Activated B cell treated with CpG ODN at 0.5 μM for 24 hours (primary cell): ENCODE measurements around the gene PTPRC. TPM values are rescaled to one million over a fixed set of nuclear protein-coding genes. Genes with fewer than 3 reads are reported as not detected.

Experiments
- ATAC-seq: fragments of 200-7000 bp; cut with Tn5 transposase; one replicate; pipeline ENCODE4 v1.10.0; 2021; ENCODE audit warnings: low read depth, mild to moderate bottlenecking, moderate library complexity
- CTCF ChIA-PET: fragments of 350-600 bp; sonication (Branson Sonifier 250); formaldehyde crosslinking; loops from one replicate; lab custom pipeline; 2021; ENCODE audit warnings: antibody characterized with exemption; lab: Charles Lee
- POLR2A ChIA-PET: fragments of 350-600 bp; sonication (Branson Sonifier 250); formaldehyde crosslinking; loops from one replicate; lab custom pipeline; 2021; ENCODE audit warnings: antibody characterized with exemption; lab: Charles Lee
- DNase-seq: peaks from one replicate; pipeline ENCODE4 v3.0.0; 2022
- H3K27ac Mint-ChIP-seq: one replicate; pipeline ENCODE4 v1.8.0; 2020; ENCODE audit warnings: mixed read lengths
- H3K27me3 Mint-ChIP-seq: one replicate; pipeline ENCODE4 v1.8.0; 2021; ENCODE audit warnings: mixed read lengths
- H3K36me3 Mint-ChIP-seq: one replicate; pipeline ENCODE4 v1.8.0; 2021; ENCODE audit warnings: low read depth, mixed read lengths
- H3K4me1 Mint-ChIP-seq: one replicate; pipeline ENCODE4 v1.8.0; 2021; ENCODE audit warnings: mixed read lengths
- H3K4me3 Mint-ChIP-seq: one replicate; pipeline ENCODE4 v1.8.0; 2020; ENCODE audit warnings: mild to moderate bottlenecking, mixed read lengths
- H3K9me3 Mint-ChIP-seq: one replicate; pipeline ENCODE4 v1.8.0; 2020; ENCODE audit warnings: mixed read lengths
- intact Hi-C: fragments of 100-400 bp; cut with micrococcal nuclease; formaldehyde crosslinking; loops from one replicate; pipeline ENCODE4 v1.15.1; 2024
- total RNA-seq: library from RNA; stranded (reverse); gene quantifications from 2 replicates; pipeline ENCODE4 v1.2.3, GENCODE V29; 2022
- TF ChIP-seq, protein P1 (sequence below): fragments of 200-600 bp; IDR thresholded peaks from one replicate; pipeline ENCODE4 v1.8.0; 2022; ENCODE audit warnings: antibody characterized with exemption, mild to moderate bottlenecking

PTPRC gene
- total RNA-seq, 1 donor from 2014 or later: 506 TPM

DNA sequence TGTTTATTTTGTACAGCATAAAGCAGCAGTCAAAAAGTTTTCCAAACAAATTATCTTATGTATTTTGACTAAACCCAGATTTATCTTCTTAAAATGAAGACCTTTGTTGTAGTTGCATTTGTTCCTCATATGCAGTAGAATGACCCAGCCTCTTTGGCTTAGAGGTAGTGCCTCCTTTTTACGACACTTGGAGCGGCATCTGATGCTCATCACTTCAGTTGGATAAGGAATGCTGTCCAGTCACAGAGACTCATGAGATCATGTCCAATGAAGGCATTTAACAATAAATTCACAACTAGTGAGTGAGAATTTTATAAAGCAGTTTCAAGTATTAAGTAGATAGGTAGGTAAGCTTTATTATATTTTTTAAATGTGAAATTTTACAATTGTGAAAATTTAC, 35.2 kb downstream of the PTPRC start:
- ChIA-PET POLR2A (interaction anchor here (1.1 to 9.3 kb wide), 6 partner anchors 11 to 75 kb away, joined by 3 to 54 read pairs (median 5); partner anchors contain the start of gene PTPRC), CTCF (interaction anchor here (1.9 kb wide), 1 partner anchor 12 kb away, joined by 4 read pairs; no protein-coding TSS in a partner anchor)
- peaks cover 58% of the 10 kb centered on the region for H3K36me3 Mint-ChIP-seq
- H3K4me1 Mint-ChIP-seq: peaks cover 92% of the 10 kb centered on the region
- DNase-seq (no peak), ATAC-seq (no peak)
- TF ChIP-seq, protein P1, sequence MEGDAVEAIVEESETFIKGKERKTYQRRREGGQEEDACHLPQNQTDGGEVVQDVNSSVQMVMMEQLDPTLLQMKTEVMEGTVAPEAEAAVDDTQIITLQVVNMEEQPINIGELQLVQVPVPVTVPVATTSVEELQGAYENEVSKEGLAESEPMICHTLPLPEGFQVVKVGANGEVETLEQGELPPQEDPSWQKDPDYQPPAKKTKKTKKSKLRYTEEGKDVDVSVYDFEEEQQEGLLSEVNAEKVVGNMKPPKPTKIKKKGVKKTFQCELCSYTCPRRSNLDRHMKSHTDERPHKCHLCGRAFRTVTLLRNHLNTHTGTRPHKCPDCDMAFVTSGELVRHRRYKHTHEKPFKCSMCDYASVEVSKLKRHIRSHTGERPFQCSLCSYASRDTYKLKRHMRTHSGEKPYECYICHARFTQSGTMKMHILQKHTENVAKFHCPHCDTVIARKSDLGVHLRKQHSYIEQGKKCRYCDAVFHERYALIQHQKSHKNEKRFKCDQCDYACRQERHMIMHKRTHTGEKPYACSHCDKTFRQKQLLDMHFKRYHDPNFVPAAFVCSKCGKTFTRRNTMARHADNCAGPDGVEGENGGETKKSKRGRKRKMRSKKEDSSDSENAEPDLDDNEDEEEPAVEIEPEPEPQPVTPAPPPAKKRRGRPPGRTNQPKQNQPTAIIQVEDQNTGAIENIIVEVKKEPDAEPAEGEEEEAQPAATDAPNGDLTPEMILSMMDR: no peak
- intact Hi-C loops: no loop called here
- H3K4me3 Mint-ChIP-seq: no peak overlapping the region
- H3K27ac Mint-ChIP-seq: peak overlapping the region; percentile 97
- H3K27me3 Mint-ChIP-seq: no peaks in the 10 kb centered on the region
- no peaks in the 10 kb centered on the region for H3K9me3 Mint-ChIP-seq

- TF ChIP-seq, protein P1: no peak
- intact Hi-C loops: no loop called here
- Mint-ChIP-seq H3K36me3 (peaks cover 57% of the 10 kb centered on the region), H3K4me3 (peak overlapping the region; percentile 48), H3K4me1 (peaks cover 92% of the 10 kb centered on the region), H3K9me3 (no peaks in the 10 kb centered on the region), H3K27ac (peak overlapping the region; percentile 97), H3K27me3 (no peaks in the 10 kb centered on the region)
- ChIA-PET POLR2A (interaction anchor here (1.0 to 1.6 kb wide), 2 partner anchors 9 to 78 kb away, joined by 4 to 5 read pairs; no protein-coding TSS in a partner anchor), CTCF (no interaction called here)
- no peak for ATAC-seq
- DNase-seq: no peak
These were observed 37.4 kb downstream of the PTPRC start for GRCh38 chr1:198676253-198676652.

DNA sequence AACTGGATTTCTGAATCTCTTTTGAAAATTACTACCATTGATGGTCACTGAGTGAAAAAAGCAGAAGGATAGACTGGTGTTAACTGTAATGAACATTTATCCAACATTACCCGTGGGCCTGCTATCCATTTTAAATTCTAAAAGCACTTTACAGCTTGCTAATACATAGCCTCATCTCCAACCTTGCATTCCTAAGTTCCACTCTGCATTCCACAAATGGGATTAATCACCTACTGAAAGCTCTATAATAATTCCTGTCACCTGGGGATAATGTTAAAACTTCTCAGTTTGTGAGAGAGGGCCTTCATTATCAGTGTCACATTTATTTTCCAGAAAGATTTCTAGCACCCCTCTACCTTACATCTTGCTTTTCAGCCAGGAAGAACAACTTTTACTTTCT, 38.2 kb downstream of the PTPRC start:
- H3K4me1 Mint-ChIP-seq: peaks cover 91% of the 10 kb centered on the region
- TF ChIP-seq, protein P1: no peak
- H3K9me3 Mint-ChIP-seq: no peaks in the 10 kb centered on the region
- CTCF ChIA-PET: interaction anchor here (1.3 kb wide), 1 partner anchor 10 kb away, joined by 3 read pairs; no protein-coding TSS in a partner anchor
- DNase-seq: no peak
- H3K27ac Mint-ChIP-seq: peak overlapping the region; percentile 97
- intact Hi-C loops: no loop called here
- no peak for ATAC-seq
- no peaks in the 10 kb centered on the region for H3K27me3 Mint-ChIP-seq
- peaks cover 51% of the 10 kb centered on the region for H3K36me3 Mint-ChIP-seq
- POLR2A ChIA-PET: interaction anchor here (0.6 to 0.9 kb wide), 4 partner anchors 10 to 67 kb away, joined by 3 to 8 read pairs (median 4); partner anchors contain the start of gene PTPRC
- H3K4me3 Mint-ChIP-seq: peak overlapping the region; percentile 50

DNA sequence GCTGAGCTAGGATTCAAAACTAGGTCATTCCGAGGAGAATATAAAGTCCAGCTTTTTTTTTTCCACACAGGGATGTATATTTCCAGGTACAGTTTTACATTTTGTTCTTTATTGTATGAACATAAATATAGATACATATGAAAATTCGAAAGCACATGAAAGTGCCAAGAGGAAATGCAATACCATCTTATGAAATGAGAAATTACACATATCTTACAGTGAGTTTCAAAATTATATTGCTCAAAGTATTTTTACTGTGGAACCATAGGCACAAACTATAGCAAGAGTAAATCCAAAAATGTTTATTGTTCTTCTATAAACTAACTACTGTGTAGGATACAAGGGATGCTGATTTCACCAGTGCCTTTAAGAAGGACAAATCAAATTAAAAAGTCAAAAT, 39.0 kb downstream of the PTPRC start:
- TF ChIP-seq, protein P1: no peak
- DNase-seq: no peak
- Mint-ChIP-seq H3K9me3 (no peaks in the 10 kb centered on the region), H3K4me3 (no peak overlapping the region), H3K36me3 (peaks cover 46% of the 10 kb centered on the region), H3K27ac (peak overlapping the region; percentile 97), H3K4me1 (peaks cover 91% of the 10 kb centered on the region), H3K27me3 (no peaks in the 10 kb centered on the region)
- intact Hi-C loops: no loop called here
- CTCF ChIA-PET: interaction anchor here (1.3 kb wide), 1 partner anchor 10 kb away, joined by 3 read pairs; no protein-coding TSS in a partner anchor
- POLR2A ChIA-PET: interaction anchor here (0.6 to 2.1 kb wide), 4 partner anchors 28 to 79 kb away, joined by 3 to 12 read pairs (median 6); partner anchors contain the start of gene PTPRC
- no peak for ATAC-seq

DNA sequence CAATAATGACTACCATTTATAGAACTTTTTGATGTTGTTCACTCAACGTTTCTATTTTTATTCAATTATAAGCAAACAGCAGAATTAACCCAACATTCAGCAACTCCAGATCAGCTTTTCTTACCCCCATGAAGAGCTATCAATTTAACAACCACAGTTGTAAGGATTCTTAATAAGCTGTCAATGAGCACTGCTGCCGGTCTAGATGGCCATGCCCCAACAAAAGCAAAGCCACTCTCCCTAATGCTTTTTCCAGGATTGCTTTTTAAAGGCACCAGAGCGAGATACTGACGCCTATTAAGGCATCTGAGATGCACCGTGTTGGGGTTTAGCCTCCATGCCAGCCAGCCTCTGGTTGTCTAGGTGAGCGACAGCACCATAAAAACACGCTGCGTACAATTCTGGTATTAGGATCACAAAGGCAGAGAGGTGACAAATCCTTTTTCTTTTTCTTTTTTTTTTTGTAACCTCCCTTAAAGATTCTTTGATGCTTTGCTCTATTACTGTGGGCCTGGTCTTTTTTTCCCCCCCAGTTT, 39.5 kb downstream of the PTPRC start:
- peaks cover 42% of the 10 kb centered on the region for H3K36me3 Mint-ChIP-seq
- intact Hi-C loops: no loop called here

More for the DNA sequence above, 39.5 kb downstream of the PTPRC start:
- no peak for DNase-seq
- H3K4me1 Mint-ChIP-seq: peaks cover 91% of the 10 kb centered on the region
- peak; percentile 10 for ATAC-seq
- CTCF ChIA-PET: interaction anchor here (1.0 to 1.3 kb wide), 2 partner anchors 27 to 134 kb away, joined by 3 to 4 read pairs; no protein-coding TSS in a partner anchor
- POLR2A ChIA-PET: interaction anchor here (0.7 to 7.0 kb wide), 17 partner anchors 9 to 257 kb away, joined by 3 to 122 read pairs (median 6); partner anchors contain the start of gene PTPRC
- TF ChIP-seq, protein P1: no peak
- H3K9me3 Mint-ChIP-seq: no peaks in the 10 kb centered on the region
- peak overlapping the region; percentile 62 for H3K4me3 Mint-ChIP-seq
- no peaks in the 10 kb centered on the region for H3K27me3 Mint-ChIP-seq
- H3K27ac Mint-ChIP-seq: peak overlapping the region; percentile 97
